Thymus (tissue), 11 donors: Measurements from ENCODE around the gene ATP8A1. TPM values are rescaled to one million over a fixed set of nuclear protein-coding genes. Genes with fewer than 3 reads are reported as not detected.
"Not testable (repeated sequence)": the region's sequence is repeated elsewhere in the genome, so short reads cannot be mapped to it uniquely, and the experiment has no call there.

Source experiments
- DNase-seq, 9 donors: peaks; one replicate each; pipeline ENCODE4 v3.0.0-alpha.2; 2013; ENCODE audit warnings: low spot score in 9 of 9, low read depth in 6 of 9, missing footprints in 1 of 9
- H3K27ac ChIP-seq, 2 donors: one replicate each; pipeline ENCODE4 v1.5.1; 2013; ENCODE audit warnings: control low read depth in 1 of 2, low read depth in 1 of 2, low read length in 1 of 2, mild to moderate bottlenecking in 1 of 2, moderate library complexity in 1 of 2
- H3K27me3 ChIP-seq, 2 donors: one replicate each; pipeline ENCODE4 v1.5.1; 2013; ENCODE audit warnings: low read length in 1 of 2; ENCODE audit not compliant: control insufficient read depth in 2 of 2, insufficient read depth in 1 of 2
- H3K36me3 ChIP-seq, 2 donors: one replicate each; pipeline ENCODE4 v1.5.1; 2013; ENCODE audit warnings: low read length in 1 of 2, mild to moderate bottlenecking in 1 of 2, moderate library complexity in 1 of 2; ENCODE audit not compliant: control insufficient read depth in 2 of 2, insufficient read depth in 2 of 2
- H3K4me1 ChIP-seq, 2 donors: one replicate each; pipeline ENCODE4 v1.5.1; 2013; ENCODE audit warnings: low read length in 2 of 2; ENCODE audit not compliant: control insufficient read depth in 2 of 2, insufficient read depth in 2 of 2
- H3K4me3 ChIP-seq, 2 donors: one replicate each; pipeline ENCODE4 v1.5.1; 2013; ENCODE audit warnings: low read length in 2 of 2, control low read depth in 1 of 2, mild to moderate bottlenecking in 1 of 2
- H3K9me3 ChIP-seq, 2 donors: one replicate each; pipeline ENCODE4 v1.5.1; 2013; ENCODE audit warnings: low read length in 1 of 2, mild to moderate bottlenecking in 1 of 2; ENCODE audit not compliant: control insufficient read depth in 2 of 2, insufficient read depth in 1 of 2
- WGBS: extraction: QIAGEN DNeasy Blood & Tissue Kit; methylation state at CpG from one replicate; pipeline ENCODE4 v1.1.7; 2013; 5-methylcytosine and 5-hydroxymethylcytosine counted together
- polyA plus RNA-seq: library from polyadenylated mRNA; stranded (reverse); fragments of 200-250 nt; gene quantifications from one replicate; pipeline ENCODE4 v1.2.3, GENCODE V29; 2013
- total RNA-seq: library from RNA; stranded (reverse); fragments of 120-200 nt; gene quantifications from one replicate; pipeline ENCODE4 v1.2.4, GENCODE V29; 2013
- donor health status: healthy.

ATP8A1 gene
- total and polyA plus RNA-seq, 2 donors = 25.0 to 30.9 TPM

GRCh38 chr4:42471896-42472295, 185.0 kb downstream of the ATP8A1 start:
- Histone ChIP-seq H3K4me1 (no peaks in the 10 kb centered on the region), H3K4me3 (no peak overlapping the region), H3K9me3 (no peaks in the 10 kb centered on the region), H3K27ac (no peak overlapping the region), H3K27me3 (no peaks in the 10 kb centered on the region), H3K36me3 (no peaks in the 10 kb centered on the region)
- DNase-seq = no peak
- WGBS = 95% methylated on average over 3 of the region's 3 CpGs

GRCh38 chr4:42470023-42470422, 186.9 kb downstream of the ATP8A1 start:
- no peaks in the 10 kb centered on the region for H3K27me3 ChIP-seq
- H3K4me3 ChIP-seq = no peak overlapping the region
- H3K27ac ChIP-seq = no peak overlapping the region
- no peak for DNase-seq
- no peaks in the 10 kb centered on the region for H3K9me3 ChIP-seq
- H3K36me3 ChIP-seq = no peaks in the 10 kb centered on the region
- WGBS = 95% methylated on average over 5 of the region's 5 CpGs
- H3K4me1 ChIP-seq = no peaks in the 10 kb centered on the region

- H3K4me3 ChIP-seq, DNase-seq, H3K27ac ChIP-seq, H3K36me3 ChIP-seq, H3K9me3 ChIP-seq, H3K27me3 ChIP-seq, H3K4me1 ChIP-seq: not testable (repeated sequence)
- 98% methylated on average over 3 of the region's 3 CpGs for WGBS
Measured at GRCh38 chr4:42467777-42468176, 189.1 kb downstream of the ATP8A1 start.

- H3K9me3 ChIP-seq = no peaks in the 10 kb centered on the region
- H3K4me1 ChIP-seq = no peaks in the 10 kb centered on the region
- no peak overlapping the region for H3K27ac ChIP-seq
- peaks cover 6 to 19% of the 10 kb centered on the region in 2 donors for H3K36me3 ChIP-seq
- no peak for DNase-seq
- WGBS = 95% methylated on average over 2 of the region's 2 CpGs
- no peaks in the 10 kb centered on the region for H3K27me3 ChIP-seq
- no peak overlapping the region for H3K4me3 ChIP-seq
Measured at GRCh38 chr4:42466273-42466844, 190.5 kb downstream of the ATP8A1 start.

- Histone ChIP-seq H3K27ac (no peak overlapping the region), H3K4me3 (no peak overlapping the region), H3K27me3 (no peaks in the 10 kb centered on the region), H3K4me1 (no peaks in the 10 kb centered on the region), H3K36me3 (peaks cover 7 to 19% of the 10 kb centered on the region in 2 donors), H3K9me3 (no peaks in the 10 kb centered on the region)
- DNase-seq = no peak
- WGBS = 97% methylated on average over 8 of the region's 8 CpGs
Measured at GRCh38 chr4:42464550-42465094, 192.3 kb downstream of the ATP8A1 start.

GRCh38 chr4:42461216-42461615, 195.7 kb downstream of the ATP8A1 start:
- 96% methylated on average over 1 of the region's 1 CpG for WGBS
- H3K4me3 ChIP-seq = not testable (repeated sequence)

GRCh38 chr4:42460043-42460442, 196.9 kb downstream of the ATP8A1 start:
- H3K36me3 ChIP-seq = peaks cover 7 to 22% of the 10 kb centered on the region in 2 donors
- H3K4me1 ChIP-seq = no peaks in the 10 kb centered on the region
- H3K9me3 ChIP-seq = no peaks in the 10 kb centered on the region
- no peak overlapping the region for H3K4me3 ChIP-seq
- H3K27me3 ChIP-seq = no peaks in the 10 kb centered on the region
- no peak overlapping the region for H3K27ac ChIP-seq
- DNase-seq = no peak
- 94% methylated on average over 4 of the region's 4 CpGs for WGBS

More at GRCh38 chr4:42461216-42461615, 195.7 kb downstream of the ATP8A1 start:
- H3K9me3 ChIP-seq, H3K4me1 ChIP-seq, DNase-seq, H3K27ac ChIP-seq, H3K27me3 ChIP-seq: not testable (repeated sequence)
- H3K36me3 ChIP-seq = peaks cover 7 to 19% of the 10 kb centered on the region in 2 donors

GRCh38 chr4:42458657-42459056, 198.2 kb downstream of the ATP8A1 start:
- peaks cover 7 to 18% of the 10 kb centered on the region in 2 donors for H3K36me3 ChIP-seq
- DNase-seq = no peak
- 95% methylated on average over 3 of the region's 3 CpGs for WGBS
- no peaks in the 10 kb centered on the region for H3K4me1 ChIP-seq
- no peaks in the 10 kb centered on the region for H3K9me3 ChIP-seq
- H3K27ac ChIP-seq = no peak overlapping the region
- H3K4me3 ChIP-seq = no peak overlapping the region
- H3K27me3 ChIP-seq = no peaks in the 10 kb centered on the region

- WGBS = 100% methylated on average over 2 of the region's 2 CpGs
- Histone ChIP-seq H3K27me3 (no peaks in the 10 kb centered on the region), H3K36me3 (peaks cover 0 to 9% of the 10 kb centered on the region in 2 donors), H3K9me3 (no peaks in the 10 kb centered on the region), H3K4me3 (no peak overlapping the region), H3K27ac (no peak overlapping the region), H3K4me1 (no peaks in the 10 kb centered on the region)
- no peak for DNase-seq
Measured at GRCh38 chr4:42454755-42455420, 202.0 kb downstream of the ATP8A1 start.
